Hepatocyte (in vitro differentiated cells): Measurements from ENCODE around the gene FAT1.

Experiments used
- CTCF ChIP-seq: fragments of 200-600 bp; sonication (generic); IDR thresholded peaks from 2 replicates; pipeline ENCODE4 v1.5.1; 2016; ENCODE audit warnings: antibody characterized with exemption, mild to moderate bottlenecking; ENCODE audit not compliant: poor library complexity
- EZH2 ChIP-seq: fragments of 200-600 bp; sonication (generic); IDR thresholded peaks from 2 replicates; pipeline ENCODE4 v1.6.1; 2016; ENCODE audit warnings: antibody characterized with exemption, mild to moderate bottlenecking, borderline replicate concordance
- EZH2phosphoT487 ChIP-seq: fragments of 200-600 bp; sonication (generic); IDR thresholded peaks from one replicate; pipeline ENCODE4 v1.6.1; 2018; ENCODE audit warnings: antibody characterized with exemption, mild to moderate bottlenecking, low read depth, moderate library complexity; ENCODE audit not compliant: unreplicated experiment, severe bottlenecking

DNA sequence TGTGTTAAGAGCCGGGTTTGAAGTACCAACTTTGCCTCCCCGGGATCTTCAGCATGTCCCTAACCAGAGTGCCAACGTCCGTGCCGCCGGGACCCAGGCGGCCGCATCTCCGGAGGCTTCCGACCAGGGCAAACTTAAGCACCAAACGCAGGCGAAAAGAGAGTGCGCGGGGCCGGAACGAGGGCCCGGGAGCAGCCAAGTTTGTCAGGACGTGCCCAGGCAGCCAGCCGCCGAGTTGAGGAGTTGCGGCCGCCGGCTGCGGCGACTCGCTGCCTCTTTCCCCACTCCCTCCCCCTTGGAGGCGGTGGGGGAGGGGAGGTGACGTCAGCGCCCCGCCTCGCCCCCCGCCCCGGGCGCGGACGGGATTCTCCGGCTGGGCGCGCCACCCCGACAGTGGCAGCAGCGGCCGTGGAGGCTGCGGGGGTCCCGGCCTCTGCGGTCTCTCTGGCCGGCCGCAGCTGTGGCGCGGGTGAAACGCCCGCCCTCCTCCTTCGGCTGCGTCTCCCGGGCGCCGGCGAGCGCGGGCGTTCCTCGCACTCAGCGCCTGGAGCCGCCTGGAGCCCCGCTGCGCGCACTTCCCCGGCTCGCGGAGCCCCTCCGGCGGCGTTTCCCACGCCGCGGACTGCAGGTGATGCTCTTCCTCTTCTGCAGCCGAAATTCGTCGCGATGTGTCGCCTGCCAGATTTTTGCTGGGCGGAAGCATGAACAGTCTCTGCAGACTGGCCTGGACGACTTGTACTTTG, 2.9 kb upstream of the FAT1 start:
- TF ChIP-seq CTCF (peak; percentile 39), EZH2 (no peak), EZH2phosphoT487 (no peak)
